NCI-H1417 treated with DMSO at 0.1 percent for 48 hours (cell line): ENCODE data around the gene WNT5B.

Experiments used
- DNase-seq: peaks from one replicate; lab custom pipeline; 2025; lab: John Stamatoyannopoulos, UW

WNT5B gene

GRCh38 chr12:1630133-1630826, 1.2 kb downstream of the WNT5B start:
- no peak for DNase-seq

- DNase-seq, result no peak
Observed at GRCh38 chr12:1630827-1631591, 2.0 kb downstream of the WNT5B start.

GRCh38 chr12:1632702-1633101, 3.7 kb downstream of the WNT5B start:
- DNase-seq, result no peak

- no peak for DNase-seq
Observed at GRCh38 chr12:1633459-1633858, 4.4 kb downstream of the WNT5B start.

- DNase-seq, result no peak
Observed at GRCh38 chr12:1634149-1634548, 5.1 kb downstream of the WNT5B start.

- no peak for DNase-seq
Observed at GRCh38 chr12:1634590-1635191, 5.7 kb downstream of the WNT5B start.

- DNase-seq, result no peak
Observed at GRCh38 chr12:1635301-1636095, 6.5 kb downstream of the WNT5B start.

GRCh38 chr12:1638203-1638602, 9.2 kb downstream of the WNT5B start:
- DNase-seq, result no peak

- no peak for DNase-seq
Observed at GRCh38 chr12:1639538-1639937, 10.5 kb downstream of the WNT5B start.

- no peak for DNase-seq
Observed at GRCh38 chr12:1640328-1641234, 11.6 kb downstream of the WNT5B start.

- DNase-seq, result no peak
Observed at GRCh38 chr12:1642513-1642912, 13.5 kb downstream of the WNT5B start.

- DNase-seq, result no peak
Observed at GRCh38 chr12:1643043-1643442, 14.0 kb downstream of the WNT5B start.

- DNase-seq, result no peak
Observed at GRCh38 chr12:1643905-1644533, 15.0 kb downstream of the WNT5B start.

- DNase-seq, result peak; percentile 28
Observed at GRCh38 chr12:1644534-1645438, 15.8 kb downstream of the WNT5B start.

- DNase-seq, result no peak
Observed at GRCh38 chr12:1645819-1646218, 16.8 kb downstream of the WNT5B start.

- no peak for DNase-seq
Observed at GRCh38 chr12:1646569-1647284, 17.7 kb downstream of the WNT5B start.

GRCh38 chr12:1647285-1647669, 18.2 kb downstream of the WNT5B start:
- DNase-seq, result no peak

- no peak for DNase-seq
Observed at GRCh38 chr12:1650260-1650977, 21.4 kb downstream of the WNT5B start.
